HEK293 (cell line): ENCODE data around the gene SMOC1.

Experiments
- CTCF ChIA-PET: fragments of 350-600 bp; formaldehyde crosslinking; extraction: SDS; loops from one replicate; lab custom pipeline; 2021; ENCODE audit warnings: antibody characterized with exemption; lab: Yijun Ruan, JAX
- POLR2A ChIA-PET: fragments of 300-600 bp; formaldehyde crosslinking; extraction: SDS; loops from one replicate; lab custom pipeline; 2020; ENCODE audit warnings: antibody characterized with exemption, inconsistent platforms; lab: Yijun Ruan, JAX
- H3K27ac ChIP-seq: fragments of 200-500 bp; sonication (Bioruptor generic); 2 replicates; pipeline ENCODE4 v1.5.1; 2014; ENCODE audit warnings: low read depth, low read length, control low read depth, inconsistent platforms; ENCODE audit errors: extremely low read depth
- H3K36me3 ChIP-seq, 2 experiments: fragments of 200-500 bp in 1 of 2; sonication (Bioruptor generic) in 1 of 2; 1 replicate in 1 of 2; 2 replicates in 1 of 2; pipeline ENCODE4 v1.5.1; 2014 to 2017; ENCODE audit warnings: inconsistent platforms in 2 of 2, low read length in 2 of 2; ENCODE audit not compliant: control insufficient read depth in 2 of 2, insufficient read depth in 1 of 2
- H3K4me1 ChIP-seq: fragments of 200-500 bp; sonication (Bioruptor generic); 2 replicates; pipeline ENCODE4 v1.5.1; 2014; ENCODE audit warnings: mild to moderate bottlenecking, low read length, inconsistent platforms; ENCODE audit not compliant: control insufficient read depth, insufficient read depth
- H3K4me3 ChIP-seq: 2 replicates; pipeline ENCODE4 v1.5.1; 2011; ENCODE audit warnings: low read depth, mild to moderate bottlenecking, control low read depth, low read length, moderate library complexity
- H3K9me3 ChIP-seq: fragments of 200-500 bp; sonication (Bioruptor generic); 2 replicates; pipeline ENCODE4 v1.5.1; 2014; ENCODE audit warnings: low read depth, low read length, inconsistent platforms; ENCODE audit not compliant: control insufficient read depth, insufficient read depth
- BCL11A ChIP-seq: fragments of 450-650 bp; formaldehyde crosslinking; IDR thresholded peaks from 2 replicates; pipeline ENCODE4 v1.5.1; 2016; ENCODE audit warnings: low read depth, missing biosample characterization, missing genetic modification characterization
- EGR2 ChIP-seq: fragments of 450-650 bp; formaldehyde crosslinking; IDR thresholded peaks from 2 replicates; pipeline ENCODE4 v1.5.1; 2016; ENCODE audit warnings: low read depth, missing biosample characterization, missing genetic modification characterization
- HOXA7 ChIP-seq: sonication (generic); formaldehyde crosslinking; IDR thresholded peaks from 2 replicates; pipeline ENCODE4 v1.8.1; 2022; ENCODE audit warnings: missing genetic modification reagents, borderline replicate concordance
- HOXD13 ChIP-seq: sonication (generic); formaldehyde crosslinking; IDR thresholded peaks from 2 replicates; pipeline ENCODE4 v1.8.0; 2022; ENCODE audit warnings: missing genetic modification reagents, borderline replicate concordance
- IKZF3 ChIP-seq: fragments of 450-650 bp; IDR thresholded peaks from 2 replicates; pipeline ENCODE4 v1.5.0; 2018; ENCODE audit warnings: missing biosample characterization, mild to moderate bottlenecking, missing genetic modification characterization, moderate library complexity
- KLF8 ChIP-seq: fragments of 450-650 bp; formaldehyde crosslinking; IDR thresholded peaks from 2 replicates; pipeline ENCODE4 v1.5.1; 2016; ENCODE audit warnings: missing biosample characterization, missing genetic modification characterization
- SETDB1 ChIP-seq: IDR thresholded peaks from one replicate; pipeline ENCODE4 v1.6.1; 2017; ENCODE audit warnings: mild to moderate bottlenecking, low read length, moderate library complexity, mixed read lengths; ENCODE audit not compliant: insufficient read length
- SP3 ChIP-seq: fragments of 450-650 bp; formaldehyde crosslinking; IDR thresholded peaks from 2 replicates; pipeline ENCODE4 v1.5.1; 2016; ENCODE audit warnings: missing biosample characterization, missing genetic modification characterization
- WT1 ChIP-seq: fragments of 450-650 bp; formaldehyde crosslinking; IDR thresholded peaks from 2 replicates; pipeline ENCODE4 v1.5.1; 2016; ENCODE audit warnings: missing biosample characterization, missing genetic modification characterization
- YY2 ChIP-seq: fragments of 450-650 bp; formaldehyde crosslinking; IDR thresholded peaks from 2 replicates; pipeline ENCODE4 v1.5.1; 2016; ENCODE audit warnings: missing biosample characterization, missing genetic modification characterization
- ZBTB1 ChIP-seq: fragments of 450-650 bp; formaldehyde crosslinking; IDR thresholded peaks from 2 replicates; pipeline ENCODE4 v1.5.1; 2016; ENCODE audit warnings: missing biosample characterization, missing genetic modification characterization
- ZNF112 ChIP-seq: fragments of 450-650 bp; formaldehyde crosslinking; IDR thresholded peaks from 2 replicates; pipeline ENCODE4 v1.5.0; 2017; ENCODE audit warnings: missing biosample characterization, missing genetic modification characterization
- ZNF174 ChIP-seq: fragments of 450-650 bp; formaldehyde crosslinking; IDR thresholded peaks from 2 replicates; pipeline ENCODE4 v1.5.0; 2017; ENCODE audit warnings: missing biosample characterization, mild to moderate bottlenecking, missing genetic modification characterization
- ZNF354C ChIP-seq: fragments of 450-650 bp; formaldehyde crosslinking; IDR thresholded peaks from 2 replicates; pipeline ENCODE4 v1.5.1; 2016; ENCODE audit warnings: missing biosample characterization, missing genetic modification characterization, low read depth, borderline replicate concordance
- ZNF37A ChIP-seq: fragments of 450-650 bp; IDR thresholded peaks from 2 replicates; pipeline ENCODE4 v1.5.1; 2018; ENCODE audit warnings: missing biosample characterization, missing genetic modification characterization
- ZNF404 ChIP-seq: fragments of 450-650 bp; formaldehyde crosslinking; IDR thresholded peaks from 2 replicates; pipeline ENCODE4 v1.5.1; 2017; ENCODE audit warnings: missing biosample characterization, missing genetic modification characterization
- ZNF571 ChIP-seq: fragments of 450-650 bp; formaldehyde crosslinking; IDR thresholded peaks from 2 replicates; pipeline ENCODE4 v1.5.0; 2017; ENCODE audit warnings: missing biosample characterization, missing genetic modification characterization
- ZNF658 ChIP-seq: fragments of 450-650 bp; formaldehyde crosslinking; IDR thresholded peaks from 2 replicates; pipeline ENCODE4; 2016; ENCODE audit warnings: missing biosample characterization, missing genetic modification characterization
- ZNF701 ChIP-seq: fragments of 450-650 bp; formaldehyde crosslinking; IDR thresholded peaks from 2 replicates; pipeline ENCODE4 v1.5.1; 2016; ENCODE audit warnings: missing biosample characterization, missing genetic modification characterization
- ZNF747 ChIP-seq: fragments of 450-650 bp; formaldehyde crosslinking; IDR thresholded peaks from 2 replicates; pipeline ENCODE4 v1.5.1; 2016; ENCODE audit warnings: missing biosample characterization, missing genetic modification characterization
- TF ChIP-seq, protein P1 (sequence below): sonication (generic); formaldehyde crosslinking; IDR thresholded peaks from 2 replicates; pipeline ENCODE4 v1.8.1; 2022; ENCODE audit warnings: mild to moderate bottlenecking, moderate library complexity, missing genetic modification reagents
- TF ChIP-seq, protein P2 (sequence below): fragments of 450-650 bp; formaldehyde crosslinking; IDR thresholded peaks from 2 replicates; pipeline ENCODE4 v1.5.1; 2016; ENCODE audit warnings: missing biosample characterization, missing genetic modification characterization, low read depth
- TF ChIP-seq, protein P3 (sequence below): fragments of 450-650 bp; formaldehyde crosslinking; IDR thresholded peaks from 2 replicates; pipeline ENCODE4 v1.5.1; 2017; ENCODE audit warnings: missing biosample characterization, missing genetic modification characterization
- TF ChIP-seq, protein P4 (sequence below): fragments of 450-650 bp; formaldehyde crosslinking; IDR thresholded peaks from 2 replicates; pipeline ENCODE4 v1.5.1; 2017; ENCODE audit warnings: missing biosample characterization, missing genetic modification characterization
- TF ChIP-seq, protein P5 (sequence below): fragments of 450-650 bp; formaldehyde crosslinking; IDR thresholded peaks from 2 replicates; pipeline ENCODE4 v1.5.1; 2016; ENCODE audit warnings: missing biosample characterization, missing genetic modification characterization
- TF ChIP-seq, protein P6 (sequence below): fragments of 450-650 bp; formaldehyde crosslinking; IDR thresholded peaks from 2 replicates; pipeline ENCODE4 v1.5.0; 2017; ENCODE audit warnings: missing biosample characterization, missing genetic modification characterization, borderline replicate concordance

SMOC1 gene

DNA sequence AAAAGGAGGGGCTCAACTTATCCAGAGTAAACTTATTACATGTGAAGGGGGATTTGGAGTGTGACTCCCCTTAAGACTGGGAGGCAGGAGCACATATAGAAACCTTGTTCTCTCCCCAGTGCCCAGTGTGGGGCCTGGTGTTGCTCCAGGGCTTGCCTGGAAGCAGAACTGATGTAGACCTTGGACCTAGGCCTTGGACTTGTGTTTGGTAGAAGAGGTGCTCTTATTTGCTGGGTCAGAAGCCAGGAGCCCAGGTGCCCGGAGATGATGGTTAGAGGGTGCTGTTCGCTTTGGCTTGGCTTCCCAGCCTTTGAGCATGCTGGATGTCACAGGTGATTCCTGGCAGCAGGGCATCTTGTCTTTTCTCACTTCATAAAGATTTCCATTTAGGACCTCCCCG is 110.4 kb downstream of the SMOC1 start:
- H3K36me3 ChIP-seq = peaks cover 0 to 3% of the 10 kb centered on the region in 2 experiments; a peak in 1 of 3 replicates
- CTCF ChIA-PET = no interaction called here
- no peaks in the 10 kb centered on the region for H3K9me3 ChIP-seq
- no peaks in the 10 kb centered on the region for H3K4me1 ChIP-seq
- POLR2A ChIA-PET = no interaction called here
- TF ChIP-seq ZNF37A (tag by site-specific recombination) (no peak), ZNF571 (tag by site-specific recombination) (no peak), IKZF3 (tag by site-specific recombination) (no peak), ZNF658 (tag by site-specific recombination) (no peak), HOXD13 (CRISPR knock-in tag) (no peak), WT1 (no peak), ZNF747 (tag by site-specific recombination) (no peak), ZNF112 (tag by site-specific recombination) (no peak), HOXA7 (CRISPR knock-in tag) (no peak), ZBTB1 (tag by site-specific recombination) (no peak), ZNF174 (tag by site-specific recombination) (no peak), ZNF354C (no peak)
- TF ChIP-seq, protein P1, sequence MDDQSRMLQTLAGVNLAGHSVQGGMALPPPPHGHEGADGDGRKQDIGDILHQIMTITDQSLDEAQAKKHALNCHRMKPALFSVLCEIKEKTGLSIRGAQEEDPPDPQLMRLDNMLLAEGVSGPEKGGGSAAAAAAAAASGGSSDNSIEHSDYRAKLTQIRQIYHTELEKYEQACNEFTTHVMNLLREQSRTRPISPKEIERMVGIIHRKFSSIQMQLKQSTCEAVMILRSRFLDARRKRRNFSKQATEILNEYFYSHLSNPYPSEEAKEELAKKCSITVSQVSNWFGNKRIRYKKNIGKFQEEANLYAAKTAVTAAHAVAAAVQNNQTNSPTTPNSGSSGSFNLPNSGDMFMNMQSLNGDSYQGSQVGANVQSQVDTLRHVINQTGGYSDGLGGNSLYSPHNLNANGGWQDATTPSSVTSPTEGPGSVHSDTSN (CRISPR knock-in tag) = no peak
- TF ChIP-seq, protein P2, sequence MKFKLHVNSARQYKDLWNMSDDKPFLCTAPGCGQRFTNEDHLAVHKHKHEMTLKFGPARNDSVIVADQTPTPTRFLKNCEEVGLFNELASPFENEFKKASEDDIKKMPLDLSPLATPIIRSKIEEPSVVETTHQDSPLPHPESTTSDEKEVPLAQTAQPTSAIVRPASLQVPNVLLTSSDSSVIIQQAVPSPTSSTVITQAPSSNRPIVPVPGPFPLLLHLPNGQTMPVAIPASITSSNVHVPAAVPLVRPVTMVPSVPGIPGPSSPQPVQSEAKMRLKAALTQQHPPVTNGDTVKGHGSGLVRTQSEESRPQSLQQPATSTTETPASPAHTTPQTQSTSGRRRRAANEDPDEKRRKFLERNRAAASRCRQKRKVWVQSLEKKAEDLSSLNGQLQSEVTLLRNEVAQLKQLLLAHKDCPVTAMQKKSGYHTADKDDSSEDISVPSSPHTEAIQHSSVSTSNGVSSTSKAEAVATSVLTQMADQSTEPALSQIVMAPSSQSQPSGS = no peak
- H3K27ac ChIP-seq = no peak overlapping the region
- no peak overlapping the region for H3K4me3 ChIP-seq

DNA sequence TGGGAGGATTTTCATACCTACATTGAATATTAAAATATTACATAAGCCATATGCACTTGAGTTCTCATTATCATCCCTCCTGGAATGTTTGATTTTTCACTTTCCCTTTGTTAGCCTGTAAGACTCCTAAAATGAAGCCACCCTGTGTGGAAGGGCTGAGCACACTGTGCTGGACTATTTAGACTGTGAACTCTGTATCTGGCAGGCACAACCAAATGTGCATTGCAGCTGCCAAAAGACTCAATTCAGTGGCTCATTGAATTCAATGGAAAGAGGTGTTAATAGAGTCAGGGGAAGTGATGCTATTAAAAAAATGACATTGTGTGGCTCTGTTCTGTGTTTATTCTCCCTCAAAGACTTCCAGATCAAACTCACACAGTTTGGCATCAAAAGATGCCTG is 111.1 kb downstream of the SMOC1 start:
- Histone ChIP-seq H3K36me3 (peaks cover 3 to 5% of the 10 kb centered on the region in 2 experiments; a peak in 1 of 3 replicates), H3K27ac (no peak overlapping the region), H3K9me3 (no peaks in the 10 kb centered on the region), H3K4me1 (no peaks in the 10 kb centered on the region), H3K4me3 (no peak overlapping the region)
- TF ChIP-seq KLF8 (tag by site-specific recombination) (no peak), WT1 (no peak), YY2 (tag by site-specific recombination) (no peak), SETDB1 (no peak), ZNF404 (no peak), SP3 (no peak), EGR2 (tag by site-specific recombination) (no peak), ZNF701 (tag by site-specific recombination) (no peak), BCL11A (no peak)
- TF ChIP-seq, protein P3, sequence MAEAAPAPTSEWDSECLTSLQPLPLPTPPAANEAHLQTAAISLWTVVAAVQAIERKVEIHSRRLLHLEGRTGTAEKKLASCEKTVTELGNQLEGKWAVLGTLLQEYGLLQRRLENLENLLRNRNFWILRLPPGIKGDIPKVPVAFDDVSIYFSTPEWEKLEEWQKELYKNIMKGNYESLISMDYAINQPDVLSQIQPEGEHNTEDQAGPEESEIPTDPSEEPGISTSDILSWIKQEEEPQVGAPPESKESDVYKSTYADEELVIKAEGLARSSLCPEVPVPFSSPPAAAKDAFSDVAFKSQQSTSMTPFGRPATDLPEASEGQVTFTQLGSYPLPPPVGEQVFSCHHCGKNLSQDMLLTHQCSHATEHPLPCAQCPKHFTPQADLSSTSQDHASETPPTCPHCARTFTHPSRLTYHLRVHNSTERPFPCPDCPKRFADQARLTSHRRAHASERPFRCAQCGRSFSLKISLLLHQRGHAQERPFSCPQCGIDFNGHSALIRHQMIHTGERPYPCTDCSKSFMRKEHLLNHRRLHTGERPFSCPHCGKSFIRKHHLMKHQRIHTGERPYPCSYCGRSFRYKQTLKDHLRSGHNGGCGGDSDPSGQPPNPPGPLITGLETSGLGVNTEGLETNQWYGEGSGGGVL (tag by site-specific recombination) = no peak
- TF ChIP-seq, protein P4, sequence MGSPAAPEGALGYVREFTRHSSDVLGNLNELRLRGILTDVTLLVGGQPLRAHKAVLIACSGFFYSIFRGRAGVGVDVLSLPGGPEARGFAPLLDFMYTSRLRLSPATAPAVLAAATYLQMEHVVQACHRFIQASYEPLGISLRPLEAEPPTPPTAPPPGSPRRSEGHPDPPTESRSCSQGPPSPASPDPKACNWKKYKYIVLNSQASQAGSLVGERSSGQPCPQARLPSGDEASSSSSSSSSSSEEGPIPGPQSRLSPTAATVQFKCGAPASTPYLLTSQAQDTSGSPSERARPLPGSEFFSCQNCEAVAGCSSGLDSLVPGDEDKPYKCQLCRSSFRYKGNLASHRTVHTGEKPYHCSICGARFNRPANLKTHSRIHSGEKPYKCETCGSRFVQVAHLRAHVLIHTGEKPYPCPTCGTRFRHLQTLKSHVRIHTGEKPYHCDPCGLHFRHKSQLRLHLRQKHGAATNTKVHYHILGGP (tag by site-specific recombination) = no peak
- TF ChIP-seq, protein P5, sequence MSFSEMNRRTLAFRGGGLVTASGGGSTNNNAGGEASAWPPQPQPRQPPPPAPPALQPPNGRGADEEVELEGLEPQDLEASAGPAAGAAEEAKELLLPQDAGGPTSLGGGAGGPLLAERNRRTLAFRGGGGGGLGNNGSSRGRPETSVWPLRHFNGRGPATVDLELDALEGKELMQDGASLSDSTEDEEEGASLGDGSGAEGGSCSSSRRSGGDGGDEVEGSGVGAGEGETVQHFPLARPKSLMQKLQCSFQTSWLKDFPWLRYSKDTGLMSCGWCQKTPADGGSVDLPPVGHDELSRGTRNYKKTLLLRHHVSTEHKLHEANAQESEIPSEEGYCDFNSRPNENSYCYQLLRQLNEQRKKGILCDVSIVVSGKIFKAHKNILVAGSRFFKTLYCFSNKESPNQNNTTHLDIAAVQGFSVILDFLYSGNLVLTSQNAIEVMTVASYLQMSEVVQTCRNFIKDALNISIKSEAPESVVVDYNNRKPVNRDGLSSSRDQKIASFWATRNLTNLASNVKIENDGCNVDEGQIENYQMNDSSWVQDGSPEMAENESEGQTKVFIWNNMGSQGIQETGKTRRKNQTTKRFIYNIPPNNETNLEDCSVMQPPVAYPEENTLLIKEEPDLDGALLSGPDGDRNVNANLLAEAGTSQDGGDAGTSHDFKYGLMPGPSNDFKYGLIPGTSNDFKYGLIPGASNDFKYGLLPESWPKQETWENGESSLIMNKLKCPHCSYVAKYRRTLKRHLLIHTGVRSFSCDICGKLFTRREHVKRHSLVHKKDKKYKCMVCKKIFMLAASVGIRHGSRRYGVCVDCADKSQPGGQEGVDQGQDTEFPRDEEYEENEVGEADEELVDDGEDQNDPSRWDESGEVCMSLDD = no peak
- TF ChIP-seq, protein P6, sequence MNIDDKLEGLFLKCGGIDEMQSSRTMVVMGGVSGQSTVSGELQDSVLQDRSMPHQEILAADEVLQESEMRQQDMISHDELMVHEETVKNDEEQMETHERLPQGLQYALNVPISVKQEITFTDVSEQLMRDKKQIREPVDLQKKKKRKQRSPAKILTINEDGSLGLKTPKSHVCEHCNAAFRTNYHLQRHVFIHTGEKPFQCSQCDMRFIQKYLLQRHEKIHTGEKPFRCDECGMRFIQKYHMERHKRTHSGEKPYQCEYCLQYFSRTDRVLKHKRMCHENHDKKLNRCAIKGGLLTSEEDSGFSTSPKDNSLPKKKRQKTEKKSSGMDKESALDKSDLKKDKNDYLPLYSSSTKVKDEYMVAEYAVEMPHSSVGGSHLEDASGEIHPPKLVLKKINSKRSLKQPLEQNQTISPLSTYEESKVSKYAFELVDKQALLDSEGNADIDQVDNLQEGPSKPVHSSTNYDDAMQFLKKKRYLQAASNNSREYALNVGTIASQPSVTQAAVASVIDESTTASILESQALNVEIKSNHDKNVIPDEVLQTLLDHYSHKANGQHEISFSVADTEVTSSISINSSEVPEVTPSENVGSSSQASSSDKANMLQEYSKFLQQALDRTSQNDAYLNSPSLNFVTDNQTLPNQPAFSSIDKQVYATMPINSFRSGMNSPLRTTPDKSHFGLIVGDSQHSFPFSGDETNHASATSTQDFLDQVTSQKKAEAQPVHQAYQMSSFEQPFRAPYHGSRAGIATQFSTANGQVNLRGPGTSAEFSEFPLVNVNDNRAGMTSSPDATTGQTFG (tag by site-specific recombination) = no peak
- POLR2A ChIA-PET = no interaction called here
- CTCF ChIA-PET = no interaction called here
